ENCODE results near the gene LIMK1.

The LIMK1 gene

GRCh38 chr7:74094224-74095101 lies 10.9 kb downstream of the LIMK1 start:
- peak; percentile 90 for DNase-seq (ENCODE audit: low read depth)
- TF ChIP-seq CTCF (IDR thresholded peaks at IDR 0.05; ENCODE audit: insufficient read depth, low read depth, low read length, missing control alignments), result no peak
- no peak overlapping the region for H3K4me3 ChIP-seq (ENCODE audit: low read length)

- no peak overlapping the region for H3K4me3 ChIP-seq (ENCODE audit: low read length)
- no peak for DNase-seq (ENCODE audit: low read depth)
Observed at GRCh38 chr7:74095135-74095534, 11.5 kb downstream of the LIMK1 start.

GRCh38 chr7:74097937-74098614 lies 14.5 kb downstream of the LIMK1 start:
- DNase-seq (ENCODE audit: low read depth), result peak; percentile 88
- no peak for TF ChIP-seq CTCF (IDR thresholded peaks at IDR 0.05; ENCODE audit: insufficient read depth, low read depth, low read length, missing control alignments)
- no peak overlapping the region for H3K4me3 ChIP-seq (ENCODE audit: low read length)

More at GRCh38 chr7:74095135-74095534, 11.5 kb downstream of the LIMK1 start:
- no peak for TF ChIP-seq CTCF (IDR thresholded peaks at IDR 0.05; ENCODE audit: insufficient read depth, low read depth, low read length, missing control alignments)

- H3K4me3 ChIP-seq (ENCODE audit: low read length), result no peak overlapping the region
- no peak for TF ChIP-seq CTCF (IDR thresholded peaks at IDR 0.05; ENCODE audit: insufficient read depth, low read depth, low read length, missing control alignments)
- DNase-seq (ENCODE audit: low read depth), result no peak
Observed at GRCh38 chr7:74099031-74099430, 15.4 kb downstream of the LIMK1 start.

GRCh38 chr7:74101061-74101681 lies 17.6 kb downstream of the LIMK1 start:
- DNase-seq (ENCODE audit: low read depth), result no peak
- TF ChIP-seq CTCF (IDR thresholded peaks at IDR 0.05; ENCODE audit: insufficient read depth, low read depth, low read length, missing control alignments), result no peak
- H3K4me3 ChIP-seq (ENCODE audit: low read length), result no peak overlapping the region

- no peak overlapping the region for H3K4me3 ChIP-seq (ENCODE audit: low read length)
- DNase-seq (ENCODE audit: low read depth), result peak; percentile 90
- no peak for TF ChIP-seq CTCF (IDR thresholded peaks at IDR 0.05; ENCODE audit: insufficient read depth, low read depth, low read length, missing control alignments)
Observed at GRCh38 chr7:74103219-74103772, 19.7 kb downstream of the LIMK1 start.
